Effector memory CD8-positive, alpha-beta T cell (primary cell): ENCODE measurements around the gene ZNF780A.
A peak's percentile ranks its signal among the peaks of the same experiment; 100 is the strongest.
"Not testable (repeated sequence)": the region's sequence is repeated elsewhere in the genome, so short reads cannot be mapped to it uniquely, and the experiment has no call there.

Experiments
- ATAC-seq: fragments of 150-1000 bp; cut with Tn5 transposase; replicated peaks from 2 replicates; pipeline ENCODE4 v1.10.0; 2021; ENCODE audit warnings: mild to moderate bottlenecking, moderate library complexity
- DNase-seq, 3 experiments: peaks; one replicate each; pipeline ENCODE4 v3.0.0; 2021
- H3K27ac Mint-ChIP-seq, 2 donors: one replicate each; pipeline ENCODE4 v1.8.0; 2022; ENCODE audit warnings: mild to moderate bottlenecking in 2 of 2, mixed read lengths in 2 of 2, moderate library complexity in 2 of 2
- H3K27me3 Mint-ChIP-seq, 2 donors: one replicate each; pipeline ENCODE4 v1.8.0; 2022; ENCODE audit warnings: mixed read lengths in 2 of 2
- H3K36me3 Mint-ChIP-seq: one replicate; pipeline ENCODE4 v1.8.0; 2022; ENCODE audit warnings: mild to moderate bottlenecking, moderate library complexity, mixed read lengths; ENCODE audit not compliant: insufficient read depth
- H3K4me1 Mint-ChIP-seq, 2 donors: one replicate each; pipeline ENCODE4 v1.8.0; 2022; ENCODE audit warnings: low read depth in 2 of 2, mixed read lengths in 2 of 2
- H3K4me3 Mint-ChIP-seq, 2 donors: one replicate each; pipeline ENCODE4 v1.8.0; 2022; ENCODE audit warnings: mild to moderate bottlenecking in 2 of 2, mixed read lengths in 2 of 2, moderate library complexity in 2 of 2
- H3K9me3 Mint-ChIP-seq, 2 donors: one replicate each; pipeline ENCODE4 v1.8.0; 2022; ENCODE audit warnings: mixed read lengths in 2 of 2
- total RNA-seq, 9 experiments: gene quantifications; one replicate each; lab custom pipeline; 2026; lab: John Stamatoyannopoulos, UW

ZNF780A gene
- 2.0 to 64.2 (median 24.8) reads per million in 9 experiments for total RNA-seq

- DNase-seq (peak; percentile 53 to 70 (median 61)), ATAC-seq (peak; percentile 89)
- peaks cover 14 to 15% of the 10 kb centered on the region in 2 donors for H3K27me3 Mint-ChIP-seq
- H3K27ac Mint-ChIP-seq, result peak within 1 kb of the TSS; percentile 96 to 99
- H3K4me1 Mint-ChIP-seq, result peaks cover 32 to 34% of the 10 kb centered on the region in 2 donors
- peak within 1 kb of the TSS; percentile 94 to 96 for H3K4me3 Mint-ChIP-seq
- H3K36me3 Mint-ChIP-seq, result peaks cover 15% of the 10 kb centered on the region
- no peaks in the 10 kb centered on the region for H3K9me3 Mint-ChIP-seq
Observed at GRCh38 chr19:40090241-40091204, at the start of gene ZNF780A. Gene ZNF780A, minus strand, starts transcription at chr19:40090943. Its CDS starts 6,190 bp downstream, at chr19:40084753.

GRCh38 chr19:40139533-40140287 lies 49.0 kb upstream of the ZNF780A start:
- Mint-ChIP-seq H3K36me3 (no peaks in the 10 kb centered on the region), H3K9me3 (no peaks in the 10 kb centered on the region), H3K4me3 (no peak overlapping the region), H3K4me1 (peaks cover 16 to 27% of the 10 kb centered on the region in 2 donors), H3K27me3 (peaks cover 12 to 18% of the 10 kb centered on the region in 2 donors), H3K27ac (no peak overlapping the region)
- ATAC-seq, result no peak
- DNase-seq, result peak; percentile 14 to 31 (median 22)

DNA sequence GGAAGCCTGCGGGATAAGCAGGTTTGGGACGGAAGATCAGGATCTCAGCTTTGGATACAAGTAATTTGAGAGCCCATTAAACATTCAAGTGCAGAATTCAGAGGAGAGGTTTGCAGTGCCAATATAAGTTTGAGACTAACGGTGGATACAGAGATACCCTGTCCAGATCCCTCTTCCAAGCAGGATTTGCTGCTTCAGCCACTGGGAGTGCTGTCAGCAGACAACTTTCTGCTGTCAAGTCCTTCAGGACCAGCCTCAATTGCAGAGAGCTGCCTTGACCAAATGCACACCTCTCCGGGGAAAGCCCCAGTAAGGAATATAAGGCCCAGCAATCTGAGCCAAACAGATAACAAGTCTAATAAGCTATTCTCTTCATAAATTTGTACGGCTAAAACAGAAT lies 46.1 kb upstream of the ZNF780A start:
- Mint-ChIP-seq H3K36me3 (no peaks in the 10 kb centered on the region), H3K9me3 (no peaks in the 10 kb centered on the region), H3K27ac (no peak overlapping the region), H3K4me1 (peaks cover 4 to 11% of the 10 kb centered on the region in 2 donors), H3K27me3 (peaks cover 13 to 26% of the 10 kb centered on the region in 2 donors), H3K4me3 (no peak overlapping the region)
- DNase-seq (no peak), ATAC-seq (no peak)

- no peak overlapping the region for H3K4me3 Mint-ChIP-seq
- H3K36me3 Mint-ChIP-seq, result no peaks in the 10 kb centered on the region
- no peak overlapping the region for H3K27ac Mint-ChIP-seq
- peaks cover 0 to 1% of the 10 kb centered on the region in 2 donors for H3K9me3 Mint-ChIP-seq
- peaks cover 3 to 4% of the 10 kb centered on the region in 2 donors for H3K4me1 Mint-ChIP-seq
- ATAC-seq (no peak), DNase-seq (no peak)
- H3K27me3 Mint-ChIP-seq, result peaks cover 23 to 30% of the 10 kb centered on the region in 2 donors
Observed at GRCh38 chr19:40134866-40135265, 44.1 kb upstream of the ZNF780A start.

DNA sequence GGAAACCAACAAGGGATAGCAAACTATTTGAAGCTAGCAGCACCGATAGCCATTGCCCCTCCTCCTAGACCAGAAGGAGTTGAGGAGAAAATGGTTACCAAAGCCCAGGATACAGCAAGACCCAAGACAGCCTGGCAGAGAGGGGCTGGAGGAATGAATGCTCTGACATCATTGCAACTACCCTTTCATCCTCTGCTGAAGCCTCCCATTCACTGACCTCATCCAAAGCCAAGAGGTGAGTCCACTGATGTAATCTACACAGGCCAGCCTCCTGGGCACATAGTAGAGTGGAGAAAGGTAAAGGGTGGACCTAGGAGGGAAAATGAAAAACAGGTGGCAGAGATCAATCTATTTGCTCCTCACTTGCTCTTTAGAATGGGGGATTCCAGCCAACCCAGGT lies 42.7 kb upstream of the ZNF780A start:
- Mint-ChIP-seq H3K36me3 (no peaks in the 10 kb centered on the region), H3K27ac (no peak overlapping the region), H3K4me3 (no peak overlapping the region), H3K4me1 (no peaks in the 10 kb centered on the region), H3K9me3 (peaks cover 4 to 7% of the 10 kb centered on the region in 2 donors), H3K27me3 (peaks cover 23 to 38% of the 10 kb centered on the region in 2 donors)
- ATAC-seq, result no peak
- DNase-seq, result no peak

DNA sequence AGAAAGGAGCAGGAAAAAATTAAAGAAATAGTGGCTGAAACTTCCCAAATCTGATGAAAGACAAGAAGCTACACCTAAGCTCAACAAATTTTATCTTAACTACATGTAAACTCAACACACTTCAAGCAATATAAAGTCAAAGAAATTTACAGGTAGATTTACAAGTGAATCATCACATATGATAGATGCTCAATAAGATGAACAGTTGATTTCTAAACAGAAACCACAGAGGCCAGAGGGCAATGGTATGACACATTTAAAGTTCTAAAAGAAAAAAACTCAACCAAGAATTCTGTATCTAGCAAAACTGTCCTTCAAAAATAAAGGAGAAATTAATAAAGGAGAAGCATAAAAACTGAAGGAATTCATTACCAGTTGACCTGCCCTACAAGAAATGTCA lies 39.3 kb upstream of the ZNF780A start:
- Mint-ChIP-seq H3K9me3 (peaks cover 4 to 7% of the 10 kb centered on the region in 2 donors), H3K4me1 (no peaks in the 10 kb centered on the region), H3K36me3 (no peaks in the 10 kb centered on the region), H3K27me3 (peaks cover 40 to 47% of the 10 kb centered on the region in 2 donors), H3K27ac (no peak overlapping the region), H3K4me3 (no peak overlapping the region)
- no peak for DNase-seq
- ATAC-seq, result no peak

GRCh38 chr19:40129425-40129824 lies 38.7 kb upstream of the ZNF780A start:
- no peaks in the 10 kb centered on the region for H3K4me1 Mint-ChIP-seq

GRCh38 chr19:40128991-40129390 lies 38.2 kb upstream of the ZNF780A start:
- H3K27ac Mint-ChIP-seq, result no peak overlapping the region
- peaks cover 4 to 7% of the 10 kb centered on the region in 2 donors for H3K9me3 Mint-ChIP-seq
- H3K4me1 Mint-ChIP-seq, result no peaks in the 10 kb centered on the region
- peaks cover 37 to 57% of the 10 kb centered on the region in 2 donors for H3K27me3 Mint-ChIP-seq
- H3K4me3 Mint-ChIP-seq, result no peak overlapping the region
- DNase-seq (no peak), ATAC-seq (no peak)
- no peaks in the 10 kb centered on the region for H3K36me3 Mint-ChIP-seq

More at GRCh38 chr19:40129425-40129824, 38.7 kb upstream of the ZNF780A start:
- Mint-ChIP-seq H3K9me3 (peaks cover 4 to 7% of the 10 kb centered on the region in 2 donors), H3K27ac (no peak overlapping the region), H3K4me3 (no peak overlapping the region), H3K27me3 (peaks cover 37 to 52% of the 10 kb centered on the region in 2 donors), H3K36me3 (no peaks in the 10 kb centered on the region)
- ATAC-seq (no peak), DNase-seq (no peak)

DNA sequence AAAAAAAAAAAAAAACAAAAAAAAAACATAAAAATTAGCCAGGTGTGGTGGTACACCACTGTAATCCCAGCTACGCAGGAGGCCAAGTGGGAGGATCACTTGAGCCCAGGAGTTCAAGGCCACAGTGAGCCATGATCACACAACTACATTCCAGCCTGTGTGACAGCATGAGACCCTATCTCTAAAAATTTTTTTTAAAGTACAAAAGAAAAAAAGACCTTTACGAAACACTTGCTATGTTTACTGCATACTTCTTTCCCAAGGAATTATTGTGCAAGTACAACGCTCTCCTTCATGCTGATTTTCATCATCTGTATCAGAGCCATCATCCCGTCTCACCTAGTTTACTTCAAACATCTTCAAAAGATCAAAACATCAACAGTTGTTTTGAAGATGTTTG lies 28.6 kb upstream of the ZNF780A start:
- Mint-ChIP-seq H3K27me3 (peaks cover 6 to 48% of the 10 kb centered on the region in 2 donors), H3K36me3 (peaks cover 3% of the 10 kb centered on the region), H3K27ac (no peak overlapping the region), H3K9me3 (peaks cover 2 to 5% of the 10 kb centered on the region in 2 donors), H3K4me1 (no peaks in the 10 kb centered on the region), H3K4me3 (no peak overlapping the region)
- ATAC-seq, result no peak
- DNase-seq, result no peak

DNA sequence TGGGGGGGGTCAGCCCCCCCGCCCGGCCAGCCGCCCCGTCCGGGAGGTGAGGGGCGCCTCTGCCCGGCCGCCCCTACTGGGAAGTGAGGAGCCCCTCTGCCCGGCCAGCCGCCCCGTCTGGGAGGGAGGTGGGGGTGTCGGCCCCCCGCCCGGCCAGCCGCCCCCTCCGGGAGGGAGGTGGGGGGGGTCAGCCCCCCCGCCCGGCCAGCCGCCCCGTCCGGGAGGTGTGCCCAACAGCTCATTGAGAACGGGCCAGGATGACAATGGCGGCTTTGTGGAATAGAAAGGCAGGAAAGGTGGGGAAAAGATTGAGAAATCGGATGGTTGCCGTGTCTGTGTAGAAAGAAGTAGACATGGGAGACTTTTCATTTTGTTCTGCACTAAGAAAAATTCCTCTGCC lies 27.9 kb upstream of the ZNF780A start:
- not testable (repeated sequence) for H3K36me3 Mint-ChIP-seq, H3K9me3 Mint-ChIP-seq, H3K4me3 Mint-ChIP-seq, DNase-seq, ATAC-seq, H3K27ac Mint-ChIP-seq, H3K4me1 Mint-ChIP-seq
- H3K27me3 Mint-ChIP-seq, result peaks cover 6 to 41% of the 10 kb centered on the region in 2 donors

DNA sequence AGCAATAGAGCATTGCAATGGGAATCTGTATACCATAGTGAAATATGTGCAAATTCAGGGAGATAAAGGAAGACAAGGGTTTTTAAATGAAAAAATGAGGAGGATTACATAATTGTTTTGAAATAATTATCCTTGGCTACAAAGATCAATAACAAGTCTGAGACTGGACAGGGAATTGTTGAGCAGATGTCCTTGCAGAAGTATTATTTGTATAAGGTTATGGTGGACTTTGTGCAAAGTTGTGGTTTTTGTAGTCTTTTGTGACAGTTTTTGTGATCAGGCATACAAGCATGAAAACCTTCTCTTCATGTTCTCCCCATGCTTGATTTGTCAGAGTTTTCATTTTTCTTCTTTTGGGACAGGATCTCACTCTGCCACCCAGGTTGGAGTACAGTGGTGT lies 25.3 kb upstream of the ZNF780A start:
- Mint-ChIP-seq H3K4me3 (no peak overlapping the region), H3K36me3 (peaks cover 3% of the 10 kb centered on the region), H3K4me1 (no peaks in the 10 kb centered on the region), H3K27me3 (peaks cover 6 to 35% of the 10 kb centered on the region in 2 donors), H3K27ac (no peak overlapping the region), H3K9me3 (peaks cover 2 to 4% of the 10 kb centered on the region in 2 donors)
- ATAC-seq (no peak), DNase-seq (no peak)

DNA sequence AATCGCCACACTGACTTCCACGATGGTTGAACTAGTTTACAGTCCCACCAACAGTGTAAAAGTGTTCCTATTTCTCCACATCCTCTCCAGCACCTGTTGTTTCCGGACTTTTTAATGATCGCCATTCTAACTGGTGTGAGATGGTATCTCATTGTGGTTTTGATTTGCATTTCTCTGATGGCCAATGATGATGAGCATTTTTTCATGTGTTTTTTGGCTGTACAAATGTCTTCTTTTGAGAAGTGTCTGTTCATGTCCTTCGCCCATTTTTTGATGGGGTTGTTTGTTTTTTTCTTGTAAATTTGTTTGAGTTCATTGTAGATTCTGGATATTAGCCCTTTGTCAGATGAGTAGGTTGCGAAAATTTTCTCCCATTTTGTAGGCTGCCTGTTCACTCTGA lies 23.4 kb upstream of the ZNF780A start:
- H3K4me1 Mint-ChIP-seq, H3K27ac Mint-ChIP-seq, H3K9me3 Mint-ChIP-seq, ATAC-seq, H3K4me3 Mint-ChIP-seq, H3K36me3 Mint-ChIP-seq, DNase-seq: not testable (repeated sequence)
- H3K27me3 Mint-ChIP-seq, result peaks cover 0 to 26% of the 10 kb centered on the region in 2 donors

DNA sequence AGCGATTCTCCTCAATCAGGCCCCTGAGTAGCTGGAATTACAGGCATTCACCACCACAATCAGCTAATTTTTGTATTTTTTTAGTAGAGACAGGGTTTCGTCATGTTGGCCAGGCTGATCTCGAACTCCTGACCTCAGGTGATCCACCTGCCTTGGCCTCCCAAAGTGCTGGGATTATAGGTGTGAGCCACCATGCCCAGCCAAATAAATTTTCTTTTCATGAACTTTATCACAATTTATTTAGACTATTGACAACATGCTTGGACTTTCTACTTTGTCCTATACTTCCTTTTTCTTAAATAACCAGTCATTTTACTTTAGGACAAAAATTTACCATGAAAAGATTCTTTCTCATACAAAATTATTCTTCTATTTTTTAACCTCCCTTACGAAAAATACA lies 21.5 kb upstream of the ZNF780A start:
- not testable (repeated sequence) for ATAC-seq

More for the DNA sequence above, 21.5 kb upstream of the ZNF780A start:
- H3K4me3 Mint-ChIP-seq, DNase-seq, H3K27ac Mint-ChIP-seq, H3K36me3 Mint-ChIP-seq, H3K4me1 Mint-ChIP-seq, H3K9me3 Mint-ChIP-seq: not testable (repeated sequence)
- H3K27me3 Mint-ChIP-seq, result peaks cover 0 to 26% of the 10 kb centered on the region in 2 donors
